Measurements from ENCODE around the gene TEP1. TPM values are rescaled to one million over a fixed set of nuclear protein-coding genes. Genes with fewer than 3 reads are reported as not detected.

The TEP1 gene
- total and polyA plus RNA-seq, 2 of the 13 experiments (the other 11 are each of a cell fraction or from before 2014, with no cell fraction given): 11.0 to 12.8 TPM

DNA sequence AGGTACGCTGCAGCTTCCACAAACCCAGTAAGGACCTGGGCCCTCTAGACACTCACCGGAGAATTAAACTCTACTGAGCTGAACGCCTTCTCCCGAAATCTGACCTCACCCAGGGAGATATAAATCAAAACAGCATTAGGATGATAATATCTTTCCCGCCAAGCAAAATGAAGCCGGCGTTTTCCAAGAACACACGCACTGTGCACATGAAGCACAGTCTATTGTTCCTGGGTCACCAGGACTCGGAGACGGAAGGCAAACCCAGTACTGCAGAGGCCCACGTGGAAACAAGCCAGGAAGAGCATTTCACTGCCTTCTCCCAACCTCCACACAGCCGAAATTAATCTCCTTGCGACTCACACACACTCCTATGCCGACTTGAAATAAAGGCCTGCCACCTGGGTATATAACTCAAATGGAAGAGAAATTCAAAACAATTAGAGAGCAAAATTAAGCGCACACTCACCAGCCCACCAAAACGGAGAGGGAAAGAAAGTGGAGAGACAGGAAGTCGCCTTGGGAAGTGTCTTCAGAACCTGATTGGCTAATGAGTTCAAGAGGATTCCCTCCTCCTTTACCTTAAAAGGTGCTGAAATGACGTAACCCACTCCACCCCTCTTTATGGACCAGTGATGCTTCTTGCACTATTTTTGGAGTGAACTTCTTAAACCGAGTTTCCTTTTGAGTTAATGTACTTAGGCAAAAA, 80.4 kb downstream of the TEP1 start, which contains the start of gene CCNB1IP1 (continued):
- no peak for TF ChIP-seq ZNF761 (CRISPR knock-in tag; conservative IDR thresholded peaks at IDR 0.05)
- TF ChIP-seq, protein P1, sequence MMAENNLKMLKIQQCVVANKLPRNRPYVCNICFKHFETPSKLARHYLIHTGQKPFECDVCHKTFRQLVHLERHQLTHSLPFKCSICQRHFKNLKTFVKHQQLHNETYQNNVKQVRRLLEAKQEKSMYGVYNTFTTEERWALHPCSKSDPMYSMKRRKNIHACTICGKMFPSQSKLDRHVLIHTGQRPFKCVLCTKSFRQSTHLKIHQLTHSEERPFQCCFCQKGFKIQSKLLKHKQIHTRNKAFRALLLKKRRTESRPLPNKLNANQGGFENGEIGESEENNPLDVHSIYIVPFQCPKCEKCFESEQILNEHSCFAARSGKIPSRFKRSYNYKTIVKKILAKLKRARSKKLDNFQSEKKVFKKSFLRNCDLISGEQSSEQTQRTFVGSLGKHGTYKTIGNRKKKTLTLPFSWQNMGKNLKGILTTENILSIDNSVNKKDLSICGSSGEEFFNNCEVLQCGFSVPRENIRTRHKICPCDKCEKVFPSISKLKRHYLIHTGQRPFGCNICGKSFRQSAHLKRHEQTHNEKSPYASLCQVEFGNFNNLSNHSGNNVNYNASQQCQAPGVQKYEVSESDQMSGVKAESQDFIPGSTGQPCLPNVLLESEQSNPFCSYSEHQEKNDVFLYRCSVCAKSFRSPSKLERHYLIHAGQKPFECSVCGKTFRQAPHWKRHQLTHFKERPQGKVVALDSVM (CRISPR knock-in tag; IDR thresholded peaks at IDR 0.05): no peak
- TF ChIP-seq ZFP1 (CRISPR knock-in tag; IDR thresholded peaks at IDR 0.05): no peak
- peak; percentile 92 for TF ChIP-seq SP5 (CRISPR knock-in tag; IDR thresholded peaks at IDR 0.05; ENCODE audit: borderline replicate concordance, low read depth)
- 0 out of 2 replicates have a peak, but pooled peaks have one; percentile 36 for TF ChIP-seq ATF7-NPFF (CRISPR knock-in tag; IDR thresholded peaks at IDR 0.05; ENCODE audit: low read depth)
- 0 out of 2 replicates have a peak, but pooled peaks have one; percentile 32 for TF ChIP-seq ZNF747 (CRISPR knock-in tag; IDR thresholded peaks at IDR 0.05; ENCODE audit: borderline replicate concordance)
- peak; percentile 38; the same call in 1 of the 2 replicates for TF ChIP-seq GATAD2A (CRISPR knock-in tag; IDR thresholded peaks at IDR 0.05)
- TF ChIP-seq, protein P2, sequence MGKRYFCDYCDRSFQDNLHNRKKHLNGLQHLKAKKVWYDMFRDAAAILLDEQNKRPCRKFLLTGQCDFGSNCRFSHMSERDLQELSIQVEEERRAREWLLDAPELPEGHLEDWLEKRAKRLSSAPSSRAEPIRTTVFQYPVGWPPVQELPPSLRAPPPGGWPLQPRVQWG (CRISPR knock-in tag; IDR thresholded peaks at IDR 0.05; ENCODE audit: borderline replicate concordance, low read depth): no peak
- TF ChIP-seq, protein P3, sequence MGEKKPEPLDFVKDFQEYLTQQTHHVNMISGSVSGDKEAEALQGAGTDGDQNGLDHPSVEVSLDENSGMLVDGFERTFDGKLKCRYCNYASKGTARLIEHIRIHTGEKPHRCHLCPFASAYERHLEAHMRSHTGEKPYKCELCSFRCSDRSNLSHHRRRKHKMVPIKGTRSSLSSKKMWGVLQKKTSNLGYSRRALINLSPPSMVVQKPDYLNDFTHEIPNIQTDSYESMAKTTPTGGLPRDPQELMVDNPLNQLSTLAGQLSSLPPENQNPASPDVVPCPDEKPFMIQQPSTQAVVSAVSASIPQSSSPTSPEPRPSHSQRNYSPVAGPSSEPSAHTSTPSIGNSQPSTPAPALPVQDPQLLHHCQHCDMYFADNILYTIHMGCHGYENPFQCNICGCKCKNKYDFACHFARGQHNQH (CRISPR knock-in tag; IDR thresholded peaks at IDR 0.05): no peak
- TF ChIP-seq NCOA1 (CRISPR knock-in tag; IDR thresholded peaks at IDR 0.05): no peak
- peak; percentile 71; the same call in 1 of the 2 replicates for TF ChIP-seq ZMYM4 (CRISPR knock-in tag; IDR thresholded peaks at IDR 0.05)
- TF ChIP-seq CHD2 (IDR thresholded peaks at IDR 0.05; ENCODE audit: low read depth, low read length): no peak
- TF ChIP-seq, protein P4, sequence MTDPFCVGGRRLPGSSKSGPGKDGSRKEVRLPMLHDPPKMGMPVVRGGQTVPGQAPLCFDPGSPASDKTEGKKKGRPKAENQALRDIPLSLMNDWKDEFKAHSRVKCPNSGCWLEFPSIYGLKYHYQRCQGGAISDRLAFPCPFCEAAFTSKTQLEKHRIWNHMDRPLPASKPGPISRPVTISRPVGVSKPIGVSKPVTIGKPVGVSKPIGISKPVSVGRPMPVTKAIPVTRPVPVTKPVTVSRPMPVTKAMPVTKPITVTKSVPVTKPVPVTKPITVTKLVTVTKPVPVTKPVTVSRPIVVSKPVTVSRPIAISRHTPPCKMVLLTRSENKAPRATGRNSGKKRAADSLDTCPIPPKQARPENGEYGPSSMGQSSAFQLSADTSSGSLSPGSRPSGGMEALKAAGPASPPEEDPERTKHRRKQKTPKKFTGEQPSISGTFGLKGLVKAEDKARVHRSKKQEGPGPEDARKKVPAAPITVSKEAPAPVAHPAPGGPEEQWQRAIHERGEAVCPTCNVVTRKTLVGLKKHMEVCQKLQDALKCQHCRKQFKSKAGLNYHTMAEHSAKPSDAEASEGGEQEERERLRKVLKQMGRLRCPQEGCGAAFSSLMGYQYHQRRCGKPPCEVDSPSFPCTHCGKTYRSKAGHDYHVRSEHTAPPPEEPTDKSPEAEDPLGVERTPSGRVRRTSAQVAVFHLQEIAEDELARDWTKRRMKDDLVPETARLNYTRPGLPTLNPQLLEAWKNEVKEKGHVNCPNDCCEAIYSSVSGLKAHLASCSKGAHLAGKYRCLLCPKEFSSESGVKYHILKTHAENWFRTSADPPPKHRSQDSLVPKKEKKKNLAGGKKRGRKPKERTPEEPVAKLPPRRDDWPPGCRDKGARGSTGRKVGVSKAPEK (CRISPR knock-in tag; IDR thresholded peaks at IDR 0.05; ENCODE audit: borderline replicate concordance): no peak
- TF ChIP-seq, protein P5, sequence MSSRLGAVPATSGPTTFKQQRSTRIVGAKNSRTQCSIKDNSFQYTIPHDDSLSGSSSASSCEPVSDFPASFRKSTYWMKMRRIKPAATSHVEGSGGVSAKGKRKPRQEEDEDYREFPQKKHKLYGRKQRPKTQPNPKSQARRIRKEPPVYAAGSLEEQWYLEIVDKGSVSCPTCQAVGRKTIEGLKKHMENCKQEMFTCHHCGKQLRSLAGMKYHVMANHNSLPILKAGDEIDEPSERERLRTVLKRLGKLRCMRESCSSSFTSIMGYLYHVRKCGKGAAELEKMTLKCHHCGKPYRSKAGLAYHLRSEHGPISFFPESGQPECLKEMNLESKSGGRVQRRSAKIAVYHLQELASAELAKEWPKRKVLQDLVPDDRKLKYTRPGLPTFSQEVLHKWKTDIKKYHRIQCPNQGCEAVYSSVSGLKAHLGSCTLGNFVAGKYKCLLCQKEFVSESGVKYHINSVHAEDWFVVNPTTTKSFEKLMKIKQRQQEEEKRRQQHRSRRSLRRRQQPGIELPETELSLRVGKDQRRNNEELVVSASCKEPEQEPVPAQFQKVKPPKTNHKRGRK (CRISPR knock-in tag; IDR thresholded peaks at IDR 0.05): no peak
- TF ChIP-seq ZSCAN20 (CRISPR knock-in tag; IDR thresholded peaks at IDR 0.05; ENCODE audit: borderline replicate concordance): 0 out of 2 replicates have a peak, but pooled peaks have one; percentile 46
- no peak for TF ChIP-seq FOXO1 (CRISPR knock-in tag; IDR thresholded peaks at IDR 0.05)
- TF ChIP-seq, protein P6, sequence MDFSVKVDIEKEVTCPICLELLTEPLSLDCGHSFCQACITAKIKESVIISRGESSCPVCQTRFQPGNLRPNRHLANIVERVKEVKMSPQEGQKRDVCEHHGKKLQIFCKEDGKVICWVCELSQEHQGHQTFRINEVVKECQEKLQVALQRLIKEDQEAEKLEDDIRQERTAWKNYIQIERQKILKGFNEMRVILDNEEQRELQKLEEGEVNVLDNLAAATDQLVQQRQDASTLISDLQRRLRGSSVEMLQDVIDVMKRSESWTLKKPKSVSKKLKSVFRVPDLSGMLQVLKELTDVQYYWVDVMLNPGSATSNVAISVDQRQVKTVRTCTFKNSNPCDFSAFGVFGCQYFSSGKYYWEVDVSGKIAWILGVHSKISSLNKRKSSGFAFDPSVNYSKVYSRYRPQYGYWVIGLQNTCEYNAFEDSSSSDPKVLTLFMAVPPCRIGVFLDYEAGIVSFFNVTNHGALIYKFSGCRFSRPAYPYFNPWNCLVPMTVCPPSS (IDR thresholded peaks at IDR 0.05): no peak
- TF ChIP-seq ZNF749 (CRISPR knock-in tag; IDR thresholded peaks at IDR 0.05; ENCODE audit: borderline replicate concordance): peak; percentile 43; the same call in 1 of the 2 replicates
- TF ChIP-seq AGO2 (optimal IDR thresholded peaks at IDR 0.05; ENCODE audit: low read depth, low read length): no peak
- TF ChIP-seq KDM5A (IDR thresholded peaks at IDR 0.05; ENCODE audit: borderline replicate concordance, low read length): peak; percentile 86
